T-helper 1 cell (primary cell): Measurements from ENCODE around the gene MGAT5.

ENCODE experiments used
- DNase-seq, 5 donors: peaks; one replicate each; pipeline ENCODE4 v3.0.0-alpha.2; 2012 to 2020

Gene MGAT5

GRCh38 chr2:134369220-134369902 is 115.5 kb downstream of the MGAT5 start:
- no peak for DNase-seq

- DNase-seq = no peak
Observed at GRCh38 chr2:134370655-134371445, 117.0 kb downstream of the MGAT5 start.

- DNase-seq = no peak
Observed at GRCh38 chr2:134372141-134372540, 118.3 kb downstream of the MGAT5 start.

GRCh38 chr2:134372611-134373131 is 118.8 kb downstream of the MGAT5 start:
- no peak for DNase-seq

GRCh38 chr2:134375935-134376334 is 122.1 kb downstream of the MGAT5 start:
- no peak for DNase-seq

- DNase-seq = no peak
Observed at GRCh38 chr2:134377730-134378129, 123.9 kb downstream of the MGAT5 start.

- DNase-seq = no peak
Observed at GRCh38 chr2:134379293-134379692, 125.4 kb downstream of the MGAT5 start.

- no peak for DNase-seq
Observed at GRCh38 chr2:134379722-134380121, 125.8 kb downstream of the MGAT5 start.

- DNase-seq = no peak
Observed at GRCh38 chr2:134381141-134381540, 127.3 kb downstream of the MGAT5 start.

GRCh38 chr2:134384131-134384530 is 130.3 kb downstream of the MGAT5 start:
- DNase-seq = no peak

- no peak for DNase-seq
Observed at GRCh38 chr2:134385195-134385594, 131.3 kb downstream of the MGAT5 start.

GRCh38 chr2:134386310-134386709 is 132.4 kb downstream of the MGAT5 start:
- no peak for DNase-seq

GRCh38 chr2:134389381-134389780 is 135.5 kb downstream of the MGAT5 start:
- DNase-seq = no peak

GRCh38 chr2:134391751-134392160 is 137.9 kb downstream of the MGAT5 start:
- DNase-seq = no peak

GRCh38 chr2:134392442-134393074 is 138.7 kb downstream of the MGAT5 start:
- DNase-seq = no peak

- no peak for DNase-seq
Observed at GRCh38 chr2:134393075-134393461, 139.2 kb downstream of the MGAT5 start.

GRCh38 chr2:134395779-134396178 is 141.9 kb downstream of the MGAT5 start:
- DNase-seq = no peak

- no peak for DNase-seq
Observed at GRCh38 chr2:134396493-134396892, 142.6 kb downstream of the MGAT5 start.

- DNase-seq = no peak
Observed at GRCh38 chr2:134397146-134397896, 143.4 kb downstream of the MGAT5 start.

GRCh38 chr2:134398300-134398699 is 144.4 kb downstream of the MGAT5 start:
- DNase-seq = no peak

- no peak for DNase-seq
Observed at GRCh38 chr2:134399096-134399495, 145.2 kb downstream of the MGAT5 start.

GRCh38 chr2:134401081-134401497 is 147.2 kb downstream of the MGAT5 start:
- no peak for DNase-seq

- no peak for DNase-seq
Observed at GRCh38 chr2:134401789-134402188, 147.9 kb downstream of the MGAT5 start.
